Activated CD4-positive, alpha-beta T cell treated with anti-CD3 and anti-CD28 coated beads, Interleukin-10, Interleukin-2, amounts not matched to agents 100 ng/mL and 50 ng/mL, durations not matched to agents 16 hours and 8 hours (primary cell): Measurements from ENCODE around the gene ASAP3.
"Not testable (repeated sequence)": the region's sequence is repeated elsewhere in the genome, so short reads cannot be mapped to it uniquely, and the experiment has no call there.

ENCODE experiments used
- DNase-seq: peaks from one replicate; pipeline ENCODE4 v3.0.0-alpha.2; 2020

The ASAP3 gene

DNA sequence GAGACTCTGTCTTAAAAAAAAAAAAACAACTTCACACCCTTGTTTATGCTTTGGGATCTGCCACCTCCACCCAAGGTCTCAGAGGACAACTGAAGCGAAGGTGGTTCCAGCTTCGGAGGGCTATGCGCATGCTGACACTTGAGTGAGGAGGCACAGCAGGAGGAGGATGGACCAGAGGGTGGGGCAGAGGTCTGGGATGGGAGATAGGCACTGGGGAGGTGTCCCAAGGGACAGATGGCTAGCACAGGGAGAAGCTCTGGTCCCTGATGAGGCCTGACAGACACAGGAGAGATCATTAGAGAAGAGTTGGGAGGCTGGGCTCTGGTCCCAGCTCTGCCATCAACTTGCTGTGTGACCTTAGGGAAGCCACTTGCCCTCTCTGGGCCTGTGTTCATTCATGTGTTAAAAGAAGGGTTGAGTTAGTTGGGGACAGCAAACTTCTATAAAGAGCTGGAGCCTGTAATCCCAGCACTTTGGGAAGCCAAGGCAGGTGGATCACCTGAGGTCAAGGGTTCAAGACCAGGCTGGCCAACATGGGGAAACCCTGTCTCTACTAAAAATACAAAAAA is 30.2 kb upstream of the ASAP3 start:
- DNase-seq: no peak

DNA sequence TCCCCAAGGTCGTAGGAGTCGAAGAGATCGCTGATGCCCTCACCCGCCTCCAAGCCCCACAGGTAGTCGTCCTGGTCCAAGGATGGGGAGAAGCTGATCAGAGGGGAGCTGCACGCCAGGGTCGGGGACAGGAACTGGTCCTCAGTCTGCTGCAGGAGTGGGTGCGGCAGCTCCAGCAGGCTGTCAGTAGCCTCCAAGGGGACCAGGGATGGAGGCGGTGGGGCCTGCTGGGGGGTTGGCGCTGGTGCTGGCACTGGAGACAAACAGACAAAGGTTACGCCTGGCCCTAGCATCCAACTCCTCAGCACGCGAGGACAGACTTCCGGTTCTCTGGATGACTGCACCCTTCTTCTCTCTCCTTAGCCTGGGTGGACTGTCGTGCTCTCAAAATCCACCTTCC is 25.9 kb upstream of the ASAP3 start:
- DNase-seq: no peak

DNA sequence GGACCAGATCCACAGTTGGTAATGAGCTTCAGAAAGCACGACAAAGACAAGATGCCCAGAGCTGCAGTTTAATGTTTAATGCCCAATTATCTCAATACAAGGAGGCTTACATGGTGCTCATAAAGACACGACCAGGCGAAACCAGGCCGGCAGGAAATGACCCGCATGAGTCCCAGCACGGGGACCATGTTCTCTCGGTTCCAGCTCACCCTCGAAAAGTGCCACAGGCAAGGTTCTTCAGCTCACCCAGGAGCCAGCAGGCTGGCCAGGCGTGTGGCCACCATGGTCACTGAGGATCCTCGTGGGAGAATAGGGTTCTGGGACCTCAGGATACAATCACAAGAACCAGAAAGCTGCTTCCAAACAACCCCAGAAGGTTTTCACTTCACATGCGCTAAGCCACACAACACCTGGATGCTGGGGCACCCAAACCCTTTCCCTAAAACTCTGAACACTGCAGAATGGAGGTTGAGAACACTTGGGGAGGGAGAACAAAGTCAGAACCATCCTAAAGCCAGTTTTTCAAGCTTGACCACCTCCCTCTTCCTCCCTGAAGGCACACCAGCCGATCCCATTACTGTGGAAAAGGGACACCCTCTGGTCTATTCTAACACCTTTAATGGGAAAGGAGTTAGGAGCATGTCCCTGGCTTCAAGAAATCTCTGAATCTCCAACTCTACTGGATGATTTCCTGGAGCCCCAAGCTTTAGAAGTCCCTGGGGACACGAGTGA is 22.6 kb upstream of the ASAP3 start:
- no peak for DNase-seq

GRCh38 chr1:23505851-23506250 is 21.9 kb upstream of the ASAP3 start:
- no peak for DNase-seq

GRCh38 chr1:23504156-23504555 is 20.2 kb upstream of the ASAP3 start:
- not testable (repeated sequence) for DNase-seq

DNA sequence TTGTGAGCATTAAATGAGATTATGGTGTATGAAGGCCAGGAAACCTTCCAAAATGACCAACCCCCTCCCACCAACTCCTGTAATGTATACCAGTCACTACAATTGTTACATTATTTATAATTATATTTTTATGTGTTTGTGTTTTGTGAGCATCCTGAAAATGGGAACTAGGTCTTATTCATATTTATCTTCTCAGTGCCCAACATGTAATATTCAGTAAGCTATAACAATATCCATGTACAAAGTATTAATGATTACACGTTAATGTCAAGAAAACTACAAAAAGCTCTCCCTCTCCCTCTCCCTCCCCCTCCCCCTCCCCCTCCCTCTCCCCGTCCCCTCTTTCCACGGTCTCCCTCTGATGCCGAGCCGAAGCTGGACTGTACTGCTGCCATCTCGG is 19.0 kb upstream of the ASAP3 start:
- no peak for DNase-seq

GRCh38 chr1:23500466-23500865 is 16.5 kb upstream of the ASAP3 start:
- DNase-seq: no peak

DNA sequence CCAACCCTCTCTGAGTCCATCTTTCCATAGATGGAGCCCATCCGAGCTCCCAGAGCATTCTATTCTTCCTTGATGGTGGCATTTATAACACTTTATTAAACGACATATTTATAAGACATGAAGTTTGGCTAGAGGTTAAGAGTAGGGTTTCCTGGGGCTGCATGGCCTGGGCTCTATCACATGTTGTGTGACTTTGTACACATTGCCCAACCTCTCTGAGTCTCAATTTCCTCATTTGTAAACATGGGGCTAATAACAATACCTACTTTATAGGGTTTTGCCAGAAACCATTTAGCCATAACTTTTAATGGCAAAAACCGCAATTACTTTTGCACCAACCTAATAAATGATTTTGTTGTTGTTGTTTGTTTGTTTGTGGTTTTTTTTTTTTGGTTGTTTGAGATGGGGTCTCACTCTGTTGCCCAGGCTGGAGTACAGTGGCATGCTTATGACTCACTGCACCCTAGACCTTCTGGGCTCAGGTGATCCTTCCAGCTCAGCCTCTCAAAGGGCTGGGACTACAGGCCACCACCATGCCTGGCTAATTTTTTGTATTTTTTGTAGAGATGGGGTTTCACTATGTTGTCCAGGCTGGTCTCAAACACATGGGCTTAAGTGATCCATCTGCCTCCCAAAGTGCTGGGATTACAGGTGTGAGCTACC is 13.9 kb upstream of the ASAP3 start:
- DNase-seq: no peak

GRCh38 chr1:23496490-23497181 is 12.7 kb upstream of the ASAP3 start:
- no peak for DNase-seq

DNA sequence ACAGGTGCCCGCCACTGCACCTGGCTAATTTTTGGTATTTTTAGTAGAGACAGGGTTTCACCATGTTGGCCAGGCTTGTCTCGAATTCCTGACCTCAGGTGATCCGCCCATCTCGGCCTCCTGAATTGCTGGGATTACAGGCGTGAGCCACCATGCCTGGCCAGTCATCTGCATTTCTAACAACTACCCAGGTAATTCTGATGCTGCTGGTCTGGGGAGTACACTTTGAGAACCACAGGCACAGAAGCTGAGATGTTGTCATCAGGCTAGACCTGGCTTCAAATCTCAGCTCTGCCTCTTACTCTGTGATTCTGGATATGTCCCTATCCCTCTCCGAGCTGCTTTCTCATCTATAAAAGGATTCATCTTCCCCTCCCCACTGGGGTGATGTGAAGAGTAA is 10.9 kb upstream of the ASAP3 start:
- DNase-seq: not testable (repeated sequence)

DNA sequence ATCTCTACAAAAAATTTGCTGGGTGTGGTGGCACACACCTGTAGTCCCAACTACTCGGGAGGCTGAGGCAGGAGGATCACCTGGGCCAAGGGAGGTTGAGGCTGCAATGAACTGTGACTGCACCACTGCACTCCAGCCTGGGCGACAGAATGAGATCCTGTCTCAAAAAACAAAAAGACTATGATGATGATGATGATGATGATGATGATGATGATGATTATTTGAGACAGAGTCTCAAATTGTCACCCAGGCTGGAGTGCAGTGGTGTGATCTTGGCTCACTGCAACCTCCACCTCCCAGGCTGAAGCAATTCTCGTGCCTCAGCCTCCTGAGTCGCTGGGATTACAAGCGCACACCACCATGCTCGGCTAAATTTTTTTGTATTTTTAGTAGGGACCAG is 8.8 kb upstream of the ASAP3 start:
- DNase-seq: not testable (repeated sequence)

- no peak for DNase-seq
Observed at GRCh38 chr1:23492132-23492720, 8.2 kb upstream of the ASAP3 start.

DNA sequence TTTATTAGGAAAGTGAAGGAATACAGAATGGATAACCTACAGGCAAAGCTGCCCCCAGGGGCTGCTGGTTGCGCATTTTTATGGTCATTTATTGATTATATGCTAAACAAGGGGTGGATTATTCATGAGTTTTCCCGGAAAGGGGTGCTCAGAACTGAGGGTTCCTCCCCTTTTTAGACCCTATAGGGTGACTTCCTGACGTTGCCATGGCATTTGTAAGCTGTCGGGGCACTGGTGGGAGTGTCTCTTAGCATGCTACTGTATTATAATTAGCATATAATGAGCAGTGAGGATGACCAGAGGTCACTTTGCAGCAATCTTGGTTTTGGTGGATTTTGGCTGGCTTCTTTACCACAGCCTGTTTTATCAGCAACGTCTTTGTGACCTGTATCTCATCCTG is 5.9 kb upstream of the ASAP3 start:
- no peak for DNase-seq

DNA sequence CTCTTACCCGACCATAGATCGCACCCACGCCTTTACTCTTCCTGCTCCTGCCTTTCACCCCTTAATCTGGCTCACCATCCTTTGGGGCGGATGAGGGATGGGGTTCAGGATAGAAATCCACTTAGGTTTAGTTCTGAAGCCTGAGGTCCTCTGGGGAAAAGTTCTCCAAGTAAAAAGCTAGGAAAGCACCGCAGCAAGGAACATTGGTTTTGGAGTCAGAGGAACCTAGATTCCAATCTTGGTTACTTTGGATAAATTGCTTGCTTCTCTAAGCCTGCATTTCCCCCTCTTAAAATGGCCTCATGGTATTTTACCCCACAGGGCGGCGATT is 988 bp upstream of the ASAP3 start:
- no peak for DNase-seq

- DNase-seq: peak; percentile 83
Observed at GRCh38 chr1:23484253-23485001, 448 bp upstream of the ASAP3 start.

- DNase-seq: no peak
Observed at GRCh38 chr1:23481904-23482303, 2.1 kb downstream of the ASAP3 start.

DNA sequence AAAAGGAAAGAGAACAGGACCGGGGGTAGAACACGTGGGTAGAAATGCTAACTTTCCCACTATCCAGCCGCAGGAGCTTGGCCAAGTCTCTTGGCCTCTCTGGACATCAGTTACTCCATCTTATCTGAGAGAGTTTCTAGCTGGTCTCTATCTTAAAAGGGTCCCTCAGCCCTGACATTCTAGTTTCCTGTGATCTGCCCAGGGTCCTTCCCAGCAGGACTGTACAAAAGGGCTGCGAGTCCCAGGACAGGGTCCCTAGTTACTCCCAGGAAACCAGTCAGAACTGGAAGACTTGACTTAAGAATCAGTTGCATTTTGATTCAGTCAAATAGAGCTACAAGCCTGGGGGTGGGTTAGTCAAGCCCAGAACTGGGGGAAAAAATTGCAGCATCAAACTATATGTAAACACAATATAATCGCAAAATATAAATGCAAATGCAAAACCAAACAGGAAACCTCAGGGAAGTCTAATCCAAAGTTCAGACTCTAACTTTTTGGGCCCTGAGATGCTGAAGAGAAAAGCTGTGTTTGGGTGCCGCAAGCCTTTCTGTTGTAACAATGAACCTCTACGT is 2.9 kb downstream of the ASAP3 start:
- DNase-seq: peak; percentile 28

- DNase-seq: no peak
Observed at GRCh38 chr1:23480187-23481025, 3.6 kb downstream of the ASAP3 start.

DNA sequence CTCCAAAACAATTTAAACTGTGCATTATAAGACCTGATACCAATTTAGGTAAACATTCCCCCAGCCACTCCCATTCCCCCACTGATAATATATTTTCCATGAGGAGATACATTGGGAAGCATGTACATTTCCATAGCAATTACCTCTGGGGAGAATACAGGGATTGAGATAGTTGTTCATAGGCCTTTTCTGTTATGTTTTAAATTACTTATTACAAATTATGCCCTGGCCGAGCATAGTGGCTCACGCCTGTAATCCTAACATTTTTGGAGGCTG is 4.4 kb downstream of the ASAP3 start:
- no peak for DNase-seq

DNA sequence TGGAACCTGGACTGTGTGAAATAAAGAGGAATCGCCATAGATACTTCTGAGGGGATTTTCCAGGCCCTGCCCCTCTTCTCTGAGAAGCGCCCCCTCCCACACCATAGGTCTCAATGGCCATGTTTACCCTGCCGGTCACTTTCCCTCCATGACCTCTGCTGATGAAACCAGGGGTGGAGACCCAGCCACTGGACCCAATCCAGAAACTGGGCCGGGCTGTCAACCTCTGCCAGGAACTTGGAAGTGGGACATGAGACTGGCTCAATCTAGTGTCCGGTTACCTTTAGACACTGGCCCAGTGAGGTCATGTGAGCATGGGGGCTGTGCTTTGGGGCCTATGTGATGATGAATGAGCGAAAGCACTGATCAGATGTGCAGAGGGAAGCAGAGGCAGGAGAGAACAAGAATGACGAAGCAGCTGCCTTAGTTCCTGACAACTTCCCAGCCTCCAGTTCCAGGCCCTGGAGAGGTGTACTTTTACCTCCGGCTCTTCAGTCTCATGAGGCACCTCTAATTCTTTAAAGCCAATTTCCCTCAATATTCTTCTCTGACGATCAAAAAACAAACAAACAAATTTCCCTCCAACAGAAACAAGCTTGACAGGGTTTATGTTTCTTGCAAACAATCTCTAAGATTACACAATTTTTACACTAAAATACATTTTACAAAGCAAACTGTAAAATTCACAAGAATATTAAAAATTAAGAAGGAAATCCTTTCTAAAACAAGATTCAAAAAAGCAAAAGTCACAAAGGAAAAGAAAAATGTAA is 4.9 kb downstream of the ASAP3 start:
- DNase-seq: no peak
